Common myeloid progenitor, CD34-positive (primary cell): ENCODE results near the gene STK32C.

Experiments used
- CTCF ChIA-PET: fragments of 350-600 bp; sonication (Branson Sonifier 250); formaldehyde crosslinking; loops from one replicate; lab custom pipeline; 2021; ENCODE audit warnings: antibody characterized with exemption; lab: Charles Lee
- POLR2A ChIA-PET: fragments of 350-600 bp; sonication (Branson Sonifier 250); formaldehyde crosslinking; loops from one replicate; lab custom pipeline; 2021; ENCODE audit warnings: antibody characterized with exemption; lab: Charles Lee
- DNase-seq, 3 donors: peaks; one replicate each; pipeline versions ENCODE4 v3.0.0 to v3.0.0-alpha.2; 2013
- H3K27ac ChIP-seq, 2 experiments: 1 replicate in 1 of 2; 2 replicates in 1 of 2; pipeline ENCODE4 v1.7.0; 2013; ENCODE audit warnings: inconsistent platforms in 2 of 2, low read length in 2 of 2, mild to moderate bottlenecking in 2 of 2, low read depth in 1 of 2, moderate library complexity in 1 of 2; ENCODE audit not compliant: severe bottlenecking in 2 of 2, insufficient read depth in 1 of 2, poor library complexity in 1 of 2
- H3K27me3 ChIP-seq, 5 experiments: replicated peaks in 2 of 5; 1 replicate in 3 of 5; 2 replicates in 2 of 5; pipeline versions ENCODE4 v1.6.1 to v1.7.0; 2013; ENCODE audit warnings: low read length in 4 of 5, mild to moderate bottlenecking in 2 of 5, moderate library complexity in 2 of 5, inconsistent platforms in 1 of 5; ENCODE audit not compliant: insufficient read depth in 5 of 5, control insufficient read depth in 4 of 5
- H3K36me3 ChIP-seq, 4 experiments: 1 replicate in 2 of 4; 2 replicates in 2 of 4; pipeline versions ENCODE4 v1.6.1 to v1.7.0; 2013; ENCODE audit warnings: low read length in 3 of 4, control low read depth in 1 of 4, mild to moderate bottlenecking in 1 of 4; ENCODE audit not compliant: control insufficient read depth in 4 of 4, insufficient read depth in 4 of 4
- H3K4me1 ChIP-seq, 4 experiments: 1 replicate in 3 of 4; 2 replicates in 1 of 4; pipeline versions ENCODE4 v1.6.1 to v1.7.1; 2013; ENCODE audit warnings: low read length in 3 of 4, mild to moderate bottlenecking in 3 of 4, control low read depth in 1 of 4, inconsistent platforms in 1 of 4, moderate library complexity in 1 of 4; ENCODE audit not compliant: control insufficient read depth in 4 of 4, insufficient read depth in 4 of 4; ENCODE audit errors: control extremely low read depth in 1 of 4
- H3K4me3 ChIP-seq, 7 experiments: 1 replicate in 4 of 7; 2 replicates in 3 of 7; pipeline versions ENCODE4 v1.5.1 to v1.7.0; 2013; ENCODE audit warnings: mild to moderate bottlenecking in 7 of 7, low read length in 6 of 7, moderate library complexity in 6 of 7, inconsistent platforms in 2 of 7, low read depth in 2 of 7, control low read depth in 1 of 7; ENCODE audit not compliant: insufficient read depth in 4 of 7, control insufficient read depth in 1 of 7; ENCODE audit errors: extremely low read depth in 1 of 7
- H3K9me3 ChIP-seq, 5 experiments: 1 replicate in 4 of 5; 2 replicates in 1 of 5; pipeline versions ENCODE4 v1.6.1 to v1.7.1; 2013; ENCODE audit warnings: low read length in 4 of 5, mild to moderate bottlenecking in 2 of 5, inconsistent platforms in 1 of 5, low read depth in 1 of 5, moderate library complexity in 1 of 5; ENCODE audit not compliant: control insufficient read depth in 4 of 5, insufficient read depth in 2 of 5; ENCODE audit errors: control extremely low read depth in 1 of 5
- WGBS: methylation state at CpG from one replicate; pipeline ENCODE4 v1.1.5; 2013; ENCODE audit not compliant: insufficient coverage; 5-methylcytosine and 5-hydroxymethylcytosine counted together

The STK32C gene

GRCh38 chr10:132266594-132267161, 41.1 kb downstream of the STK32C start:
- Histone ChIP-seq H3K27me3 (no peaks in the 10 kb centered on the region), H3K36me3 (no peaks in the 10 kb centered on the region), H3K9me3 (peaks cover 0 to 4% (median 0%) of the 10 kb centered on the region in 5 experiments), H3K4me3 (no peak overlapping the region), H3K4me1 (peaks cover 0 to 12% (median 10%) of the 10 kb centered on the region in 4 experiments), H3K27ac (no peak overlapping the region)
- WGBS = 67% methylated on average over 23 of the region's 25 CpGs
- no peak for DNase-seq
- ChIA-PET CTCF (no interaction called here), POLR2A (no interaction called here)

GRCh38 chr10:132265890-132266496, 41.8 kb downstream of the STK32C start:
- Histone ChIP-seq H3K36me3 (no peaks in the 10 kb centered on the region), H3K4me3 (no peak overlapping the region), H3K4me1 (peaks cover 0 to 12% (median 10%) of the 10 kb centered on the region in 4 experiments), H3K27ac (no peak overlapping the region), H3K27me3 (no peaks in the 10 kb centered on the region), H3K9me3 (peaks cover 0 to 4% (median 0%) of the 10 kb centered on the region in 5 experiments)
- ChIA-PET POLR2A (no interaction called here), CTCF (no interaction called here)
- no peak for DNase-seq
- 95% methylated on average over 11 of the region's 15 CpGs for WGBS

GRCh38 chr10:132264966-132265889, 42.5 kb downstream of the STK32C start:
- H3K9me3 ChIP-seq = peaks cover 0 to 4% (median 0%) of the 10 kb centered on the region in 5 experiments
- POLR2A ChIA-PET = no interaction called here
- no peak for DNase-seq
- H3K4me3 ChIP-seq = no peak overlapping the region
- H3K36me3 ChIP-seq = no peaks in the 10 kb centered on the region
- peaks cover 0 to 12% (median 10%) of the 10 kb centered on the region in 4 experiments for H3K4me1 ChIP-seq
- no peak overlapping the region for H3K27ac ChIP-seq
- CTCF ChIA-PET = no interaction called here
- WGBS = 90% methylated on average over 27 of the region's 32 CpGs
- no peaks in the 10 kb centered on the region for H3K27me3 ChIP-seq

- POLR2A ChIA-PET = no interaction called here
- WGBS = 98% methylated on average over 8 of the region's 16 CpGs
- H3K27ac ChIP-seq = no peak overlapping the region
- no peak for DNase-seq
- H3K36me3 ChIP-seq = no peaks in the 10 kb centered on the region
- peaks cover 0 to 12% (median 10%) of the 10 kb centered on the region in 4 experiments for H3K4me1 ChIP-seq
- no peak overlapping the region for H3K4me3 ChIP-seq
- H3K27me3 ChIP-seq = no peaks in the 10 kb centered on the region
- peaks cover 0 to 4% (median 0%) of the 10 kb centered on the region in 5 experiments for H3K9me3 ChIP-seq
- CTCF ChIA-PET = no interaction called here
Observed at GRCh38 chr10:132264306-132264950, 43.3 kb downstream of the STK32C start.

GRCh38 chr10:132263866-132264265, 43.9 kb downstream of the STK32C start:
- Histone ChIP-seq H3K4me1 (peaks cover 0 to 12% (median 10%) of the 10 kb centered on the region in 4 experiments), H3K36me3 (no peaks in the 10 kb centered on the region), H3K4me3 (no peak overlapping the region), H3K27ac (no peak overlapping the region), H3K9me3 (peaks cover 0 to under 1% (median 0%) of the 10 kb centered on the region in 5 experiments), H3K27me3 (no peaks in the 10 kb centered on the region)
- WGBS = 98% methylated on average over 8 of the region's 9 CpGs
- ChIA-PET CTCF (no interaction called here), POLR2A (no interaction called here)
- peak in 1 of 3 donors; percentile 5 for DNase-seq

DNA sequence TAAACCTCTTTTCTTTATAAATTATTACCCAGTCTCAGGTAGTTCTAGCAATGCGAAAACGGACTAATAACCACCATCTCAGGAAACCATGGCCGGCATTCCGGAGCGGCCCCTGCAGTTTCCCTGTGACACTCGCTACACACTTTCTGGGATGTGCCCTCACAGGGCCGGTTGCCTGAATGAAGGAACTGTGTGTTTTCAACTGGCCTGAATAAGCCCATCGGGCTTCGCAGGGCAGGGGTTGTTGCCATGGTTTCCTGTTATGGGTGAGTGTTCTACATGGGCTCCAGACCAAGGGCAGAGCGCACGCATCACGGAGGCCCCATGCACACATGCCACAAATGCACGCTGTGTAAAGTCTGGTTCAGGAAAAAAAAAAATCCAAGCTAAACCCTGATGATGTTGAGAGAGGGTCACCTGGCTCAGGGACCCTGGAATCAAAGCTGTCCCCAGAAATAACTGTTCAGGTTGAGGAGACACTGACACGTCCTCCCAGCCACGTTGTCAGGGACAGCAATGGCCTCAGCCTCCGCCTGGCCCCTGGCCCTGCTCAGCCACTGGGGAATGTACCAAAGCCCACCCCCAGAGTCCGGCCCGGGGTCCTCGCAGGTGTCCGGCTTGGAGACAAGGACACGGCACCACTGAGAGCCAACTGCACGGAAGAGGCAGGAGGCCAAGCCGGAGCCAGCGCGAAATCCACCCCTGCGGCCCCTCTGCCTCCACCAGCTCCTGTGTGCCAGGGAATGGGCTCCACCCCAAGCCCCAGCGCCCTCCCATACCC, 47.9 kb downstream of the STK32C start:
- ChIA-PET CTCF (no interaction called here), POLR2A (interaction anchor here (0.7 kb wide), 1 partner anchor 10 kb away, joined by 8 read pairs; no protein-coding TSS in a partner anchor)
- WGBS = 94% methylated on average over 25 of the region's 27 CpGs
- Histone ChIP-seq H3K27me3 (no peaks in the 10 kb centered on the region), H3K4me1 (peaks cover 0 to 13% (median 8%) of the 10 kb centered on the region in 4 experiments), H3K36me3 (no peaks in the 10 kb centered on the region), H3K9me3 (no peaks in the 10 kb centered on the region), H3K4me3 (no peak overlapping the region), H3K27ac (no peak overlapping the region)
- no peak for DNase-seq
